ENCODE measurements around the gene MAP7D3. TPM values are rescaled to one million over a fixed set of nuclear protein-coding genes. Genes with fewer than 3 reads are reported as not detected.
"Not testable (repeated sequence)": the region's sequence is repeated elsewhere in the genome, so short reads cannot be mapped to it uniquely, and the experiment has no call there.

The MAP7D3 gene
- total RNA-seq, 4 donors from 2014 or later: 2.2 to 10.9 (median 5.2) TPM

- intact Hi-C loops (cut with DNase I; ENCODE audit: low total_unique reads): loop anchor here (5.0 kb wide), 1 partner anchor 36 kb away; no protein-coding TSS in a partner anchor
- no peak for DNase-seq
- in situ Hi-C loops (cut with MboI; ENCODE audit: low pct_ligation_motif_present in 1 of 4, low pct_unique_long_range_greater_than_20kb in 1 of 4, low sequenced_read_pairs in 3 of 4): loop anchor here in 1 of 4 donors (25.0 kb wide), 1 partner anchor 134 kb away; no protein-coding TSS in a partner anchor
- Histone ChIP-seq H3K27me3 (no peaks in the 10 kb centered on the region), H3K9me3 (no peaks in the 10 kb centered on the region), H3K27ac (peak overlapping the region; percentile 69 to 85 (median 79)), H3K4me3 (no peak overlapping the region), H3K4me1 (peaks cover 0 to 24% (median 3%) of the 10 kb centered on the region in 4 donors), H3K36me3 (no peaks in the 10 kb centered on the region)
- 51% methylated on average over 1 of the region's 1 CpG; no CpG with 5 or more reads in 1 of the 2 donors for WGBS, 2 donors (ENCODE audit: low coverage in 1 of 2)
- no peak for TF ChIP-seq CTCF (IDR thresholded peaks at IDR 0.05)
- TF ChIP-seq EP300 (IDR thresholded peaks at IDR 0.05; ENCODE audit: low read depth): no peak
- no peak for TF ChIP-seq POLR2A (IDR thresholded peaks at IDR 0.05)
- no peak for TF ChIP-seq POLR2AphosphoS5 (IDR thresholded peaks at IDR 0.05)
Observed at GRCh38 chrX:136171420-136171819, 79.8 kb downstream of the MAP7D3 start.

- H3K9me3 ChIP-seq: no peaks in the 10 kb centered on the region
- TF ChIP-seq POLR2A (IDR thresholded peaks at IDR 0.05): no peak
- no peak for TF ChIP-seq CTCF (IDR thresholded peaks at IDR 0.05)
- TF ChIP-seq POLR2AphosphoS5 (IDR thresholded peaks at IDR 0.05): no peak
- no peak for TF ChIP-seq EP300 (IDR thresholded peaks at IDR 0.05; ENCODE audit: low read depth)
- no peak overlapping the region for H3K4me3 ChIP-seq
- H3K27ac ChIP-seq: peak overlapping the region; percentile 69 to 85 (median 79)
- intact Hi-C loops (cut with DNase I; ENCODE audit: low total_unique reads): loop anchor here (5.0 kb wide), 1 partner anchor 37 kb away; no protein-coding TSS in a partner anchor
- in situ Hi-C loops (cut with MboI; ENCODE audit: low pct_ligation_motif_present in 1 of 4, low pct_unique_long_range_greater_than_20kb in 1 of 4, low sequenced_read_pairs in 3 of 4): loop anchor here in 1 of 4 donors (25.0 kb wide), 1 partner anchor 133 kb away; no protein-coding TSS in a partner anchor
- peaks cover 0 to 17% (median 3%) of the 10 kb centered on the region in 4 donors for H3K4me1 ChIP-seq
- 67% methylated on average over 9 of the region's 9 CpGs; no CpG with 5 or more reads in 1 of the 2 donors for WGBS, 2 donors (ENCODE audit: low coverage in 1 of 2)
- DNase-seq: no peak
- H3K27me3 ChIP-seq: no peaks in the 10 kb centered on the region
- H3K36me3 ChIP-seq: no peaks in the 10 kb centered on the region
Observed at GRCh38 chrX:136170139-136170800, 80.9 kb downstream of the MAP7D3 start.

- Histone ChIP-seq H3K36me3 (no peaks in the 10 kb centered on the region), H3K27ac (peak overlapping the region; percentile 69 to 94 (median 81)), H3K27me3 (no peaks in the 10 kb centered on the region), H3K4me3 (no peak overlapping the region), H3K4me1 (peaks cover 0 to 15% (median 3%) of the 10 kb centered on the region in 4 donors), H3K9me3 (no peaks in the 10 kb centered on the region)
- peak in 2 of 3 donors; percentile 38 to 53 for TF ChIP-seq POLR2AphosphoS5 (IDR thresholded peaks at IDR 0.05)
- TF ChIP-seq CTCF (IDR thresholded peaks at IDR 0.05): no peak
- intact Hi-C loops (cut with DNase I; ENCODE audit: low total_unique reads) (no loop called here), in situ Hi-C loops (cut with MboI; ENCODE audit: low pct_ligation_motif_present in 1 of 4, low pct_unique_long_range_greater_than_20kb in 1 of 4, low sequenced_read_pairs in 3 of 4) (loop anchor here in 1 of 4 donors (25.0 kb wide), 1 partner anchor 132 kb away; no protein-coding TSS in a partner anchor)
- peak; percentile 47 for DNase-seq
- WGBS, 2 donors (ENCODE audit: low coverage in 1 of 2): 47% methylated on average over 17 of the region's 17 CpGs; no CpG with 5 or more reads in 1 of the 2 donors
Observed at GRCh38 chrX:136168929-136169735, 82.1 kb downstream of the MAP7D3 start.

GRCh38 chrX:136167989-136168388 lies 83.2 kb downstream of the MAP7D3 start:
- 76% methylated on average over 6 of the region's 6 CpGs; no CpG with 5 or more reads in 1 of the 2 donors for WGBS, 2 donors (ENCODE audit: low coverage in 1 of 2)
- peaks cover 0 to 12% (median 3%) of the 10 kb centered on the region in 4 donors for H3K4me1 ChIP-seq
- H3K27ac ChIP-seq: peak overlapping the region; percentile 69 to 94 (median 81)
- DNase-seq; H3K27me3 ChIP-seq; H3K9me3 ChIP-seq; H3K4me3 ChIP-seq; H3K36me3 ChIP-seq; intact Hi-C loops (cut with DNase I; ENCODE audit: low total_unique reads): not testable (repeated sequence)
- in situ Hi-C loops (cut with MboI; ENCODE audit: low pct_ligation_motif_present in 1 of 4, low pct_unique_long_range_greater_than_20kb in 1 of 4, low sequenced_read_pairs in 3 of 4): loop anchor here in 1 of 4 donors (25.0 kb wide), 1 partner anchor 131 kb away; no protein-coding TSS in a partner anchor

All from transverse colon (tissue), 4 donors.